Measurements from ENCODE around the gene SRPX. TPM values are rescaled to one million over a fixed set of nuclear protein-coding genes. Genes with fewer than 3 reads are reported as not detected.

The SRPX gene
- total and polyA plus RNA-seq, 2 of the 13 experiments (the other 11 are each of a cell fraction or from before 2014, with no cell fraction given), result 0.30 TPM; not detected in 1

DNA sequence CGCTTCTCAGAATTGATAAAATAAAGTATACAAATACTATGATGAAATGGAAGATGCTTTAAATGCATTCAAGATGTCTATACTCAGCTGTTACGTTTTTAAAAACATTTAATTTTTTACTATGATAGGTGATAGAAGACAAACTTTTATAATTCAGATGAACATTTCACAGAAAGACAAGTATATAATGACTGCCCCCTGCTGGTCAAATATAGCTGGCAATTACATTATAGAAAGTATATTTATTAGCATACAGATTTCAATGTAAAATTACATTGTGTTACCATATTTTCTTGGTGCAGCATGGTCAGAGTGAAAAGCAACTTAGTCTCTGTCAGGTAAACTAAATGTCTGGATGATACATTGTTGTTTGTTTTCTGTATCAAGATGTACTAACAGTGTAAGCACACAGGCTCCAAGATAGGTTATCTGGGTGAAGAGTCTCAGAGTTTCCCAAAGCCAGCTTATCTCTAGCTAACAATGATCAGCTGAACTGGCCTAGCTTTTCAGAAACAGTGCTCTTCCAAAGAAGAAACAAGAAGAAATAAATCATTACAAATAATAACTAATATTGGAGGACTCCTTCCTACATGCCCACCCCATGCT, 54.1 kb downstream of the SRPX start (continued):
- TF ChIP-seq, protein P1, sequence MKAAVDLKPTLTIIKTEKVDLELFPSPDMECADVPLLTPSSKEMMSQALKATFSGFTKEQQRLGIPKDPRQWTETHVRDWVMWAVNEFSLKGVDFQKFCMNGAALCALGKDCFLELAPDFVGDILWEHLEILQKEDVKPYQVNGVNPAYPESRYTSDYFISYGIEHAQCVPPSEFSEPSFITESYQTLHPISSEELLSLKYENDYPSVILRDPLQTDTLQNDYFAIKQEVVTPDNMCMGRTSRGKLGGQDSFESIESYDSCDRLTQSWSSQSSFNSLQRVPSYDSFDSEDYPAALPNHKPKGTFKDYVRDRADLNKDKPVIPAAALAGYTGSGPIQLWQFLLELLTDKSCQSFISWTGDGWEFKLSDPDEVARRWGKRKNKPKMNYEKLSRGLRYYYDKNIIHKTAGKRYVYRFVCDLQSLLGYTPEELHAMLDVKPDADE (CRISPR knock-in tag; IDR thresholded peaks at IDR 0.05), result no peak
- no peak for TF ChIP-seq ZNF232 (CRISPR knock-in tag; IDR thresholded peaks at IDR 0.05; ENCODE audit: borderline replicate concordance)
- TF ChIP-seq, protein P2, sequence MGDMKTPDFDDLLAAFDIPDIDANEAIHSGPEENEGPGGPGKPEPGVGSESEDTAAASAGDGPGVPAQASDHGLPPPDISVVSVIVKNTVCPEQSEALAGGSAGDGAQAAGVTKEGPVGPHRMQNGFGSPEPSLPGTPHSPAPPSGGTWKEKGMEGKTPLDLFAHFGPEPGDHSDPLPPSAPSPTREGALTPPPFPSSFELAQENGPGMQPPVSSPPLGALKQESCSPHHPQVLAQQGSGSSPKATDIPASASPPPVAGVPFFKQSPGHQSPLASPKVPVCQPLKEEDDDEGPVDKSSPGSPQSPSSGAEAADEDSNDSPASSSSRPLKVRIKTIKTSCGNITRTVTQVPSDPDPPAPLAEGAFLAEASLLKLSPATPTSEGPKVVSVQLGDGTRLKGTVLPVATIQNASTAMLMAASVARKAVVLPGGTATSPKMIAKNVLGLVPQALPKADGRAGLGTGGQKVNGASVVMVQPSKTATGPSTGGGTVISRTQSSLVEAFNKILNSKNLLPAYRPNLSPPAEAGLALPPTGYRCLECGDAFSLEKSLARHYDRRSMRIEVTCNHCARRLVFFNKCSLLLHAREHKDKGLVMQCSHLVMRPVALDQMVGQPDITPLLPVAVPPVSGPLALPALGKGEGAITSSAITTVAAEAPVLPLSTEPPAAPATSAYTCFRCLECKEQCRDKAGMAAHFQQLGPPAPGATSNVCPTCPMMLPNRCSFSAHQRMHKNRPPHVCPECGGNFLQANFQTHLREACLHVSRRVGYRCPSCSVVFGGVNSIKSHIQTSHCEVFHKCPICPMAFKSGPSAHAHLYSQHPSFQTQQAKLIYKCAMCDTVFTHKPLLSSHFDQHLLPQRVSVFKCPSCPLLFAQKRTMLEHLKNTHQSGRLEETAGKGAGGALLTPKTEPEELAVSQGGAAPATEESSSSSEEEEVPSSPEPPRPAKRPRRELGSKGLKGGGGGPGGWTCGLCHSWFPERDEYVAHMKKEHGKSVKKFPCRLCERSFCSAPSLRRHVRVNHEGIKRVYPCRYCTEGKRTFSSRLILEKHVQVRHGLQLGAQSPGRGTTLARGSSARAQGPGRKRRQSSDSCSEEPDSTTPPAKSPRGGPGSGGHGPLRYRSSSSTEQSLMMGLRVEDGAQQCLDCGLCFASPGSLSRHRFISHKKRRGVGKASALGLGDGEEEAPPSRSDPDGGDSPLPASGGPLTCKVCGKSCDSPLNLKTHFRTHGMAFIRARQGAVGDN (CRISPR knock-in tag; IDR thresholded peaks at IDR 0.05), result no peak
- no peak for TF ChIP-seq KLF16 (CRISPR knock-in tag; IDR thresholded peaks at IDR 0.05)
- no peak for TF ChIP-seq SETDB1 (CRISPR knock-in tag; IDR thresholded peaks at IDR 0.05; ENCODE audit: borderline replicate concordance)
- TF ChIP-seq ZNF292 (CRISPR knock-in tag; IDR thresholded peaks at IDR 0.05; ENCODE audit: borderline replicate concordance, low read depth), result no peak
- TF ChIP-seq, protein P3, sequence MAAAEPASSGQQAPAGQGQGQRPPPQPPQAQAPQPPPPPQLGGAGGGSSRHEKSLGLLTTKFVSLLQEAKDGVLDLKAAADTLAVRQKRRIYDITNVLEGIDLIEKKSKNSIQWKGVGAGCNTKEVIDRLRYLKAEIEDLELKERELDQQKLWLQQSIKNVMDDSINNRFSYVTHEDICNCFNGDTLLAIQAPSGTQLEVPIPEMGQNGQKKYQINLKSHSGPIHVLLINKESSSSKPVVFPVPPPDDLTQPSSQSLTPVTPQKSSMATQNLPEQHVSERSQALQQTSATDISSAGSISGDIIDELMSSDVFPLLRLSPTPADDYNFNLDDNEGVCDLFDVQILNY (CRISPR knock-in tag; conservative IDR thresholded peaks at IDR 0.05), result no peak
- TF ChIP-seq ISL2 (CRISPR knock-in tag; IDR thresholded peaks at IDR 0.05), result no peak
- no peak for TF ChIP-seq NR2F6 (IDR thresholded peaks at IDR 0.05)
- TF ChIP-seq NR2F6 (CRISPR knock-in tag; IDR thresholded peaks at IDR 0.05), result no peak
